Activated T-helper 2 cell treated with anti-CD3 and anti-CD28 coated beads, Interferon-gamma antibody, Interleukin-2, Interleukin-4, amounts not matched to agents 10 μg/mL and 5 μg/mL and 100 μg/mL, durations not matched to agents 14 hours and 24 hours and 36 hours (primary cell): ENCODE data around the gene RFESD. TPM values are rescaled to one million over a fixed set of nuclear protein-coding genes. Genes with fewer than 3 reads are reported as not detected.
"Not testable (repeated sequence)": the region's sequence is repeated elsewhere in the genome, so short reads cannot be mapped to it uniquely, and the experiment has no call there.

ENCODE experiments used
- DNase-seq: peaks from one replicate; pipeline ENCODE4 v3.0.0; 2021; ENCODE audit warnings: low spot score
- H3K27ac Mint-ChIP-seq: one replicate; pipeline ENCODE4 v1.8.0; 2021; ENCODE audit warnings: mixed read lengths
- H3K27me3 Mint-ChIP-seq: one replicate; pipeline ENCODE4 v1.8.0; 2021; ENCODE audit warnings: low read depth, mixed read lengths
- H3K36me3 Mint-ChIP-seq: one replicate; pipeline ENCODE4 v1.8.0; 2021; ENCODE audit warnings: low read depth, mixed read lengths
- H3K4me1 Mint-ChIP-seq: one replicate; pipeline ENCODE4 v1.8.0; 2021; ENCODE audit warnings: low read depth, mixed read lengths
- H3K4me3 Mint-ChIP-seq: one replicate; pipeline ENCODE4 v1.8.0; 2021; ENCODE audit warnings: low read depth, mild to moderate bottlenecking, moderate library complexity, mixed read lengths
- H3K9me3 Mint-ChIP-seq: one replicate; pipeline ENCODE4 v1.8.0; 2021; ENCODE audit warnings: mixed read lengths
- intact Hi-C: fragments of 100-400 bp; cut with micrococcal nuclease; formaldehyde crosslinking; loops from one replicate; pipeline ENCODE4 v1.15.1; 2023
- total RNA-seq: library from RNA; stranded (reverse); gene quantifications from 2 replicates; pipeline ENCODE4 v1.2.3, GENCODE V29; 2022

RFESD gene
- total RNA-seq, 1 donor from 2014 or later = 2.9 TPM

- peaks cover 18% of the 10 kb centered on the region for H3K9me3 Mint-ChIP-seq
- intact Hi-C loops = loop anchor here (1.0 kb wide), 1 partner anchor 14 kb away; the partner anchor contains the start of gene RFESD
- H3K27me3 Mint-ChIP-seq = peaks cover 6% of the 10 kb centered on the region
- peaks cover 13% of the 10 kb centered on the region for H3K36me3 Mint-ChIP-seq
- DNase-seq = peak; percentile 61
- peaks cover 13% of the 10 kb centered on the region for H3K4me1 Mint-ChIP-seq
- H3K4me3 Mint-ChIP-seq = no peak overlapping the region
- H3K27ac Mint-ChIP-seq = peak overlapping the region; percentile 81
Measured at GRCh38 chr5:95631991-95632675, 14.4 kb upstream of the RFESD start.

GRCh38 chr5:95632942-95633341 is 13.6 kb upstream of the RFESD start:
- intact Hi-C loops = loop anchor here (1.0 kb wide), 1 partner anchor 13 kb away; the partner anchor contains the start of gene RFESD
- not testable (repeated sequence) for H3K4me3 Mint-ChIP-seq, H3K27me3 Mint-ChIP-seq, H3K27ac Mint-ChIP-seq, DNase-seq
- Mint-ChIP-seq H3K9me3 (peaks cover 18% of the 10 kb centered on the region), H3K4me1 (peaks cover 13% of the 10 kb centered on the region), H3K36me3 (peaks cover 13% of the 10 kb centered on the region)

DNA sequence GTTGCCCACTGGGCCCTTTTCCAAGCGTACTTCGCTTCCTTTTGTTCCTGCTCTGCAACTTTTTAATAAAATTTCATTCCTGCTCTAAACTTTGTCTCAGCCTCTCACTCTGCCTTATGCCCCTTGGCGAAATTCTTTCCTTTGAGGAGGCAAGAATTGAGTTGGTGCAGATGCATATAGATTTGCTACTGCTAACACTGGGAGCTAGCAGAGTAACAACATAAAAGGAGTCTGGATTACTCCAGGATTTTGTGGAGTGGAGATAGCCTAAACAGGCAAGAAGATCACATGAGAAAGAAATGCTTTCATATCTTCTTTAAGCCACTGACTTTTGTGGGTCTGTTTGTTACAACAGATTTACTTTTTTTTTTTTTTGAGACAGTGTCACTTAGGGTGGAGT is 12.9 kb upstream of the RFESD start:
- Mint-ChIP-seq H3K27ac (no peak overlapping the region), H3K9me3 (peaks cover 18% of the 10 kb centered on the region), H3K27me3 (peaks cover 9% of the 10 kb centered on the region), H3K4me1 (peaks cover 16% of the 10 kb centered on the region), H3K4me3 (no peak overlapping the region), H3K36me3 (peaks cover 13% of the 10 kb centered on the region)
- no peak for DNase-seq
- intact Hi-C loops = no loop called here

DNA sequence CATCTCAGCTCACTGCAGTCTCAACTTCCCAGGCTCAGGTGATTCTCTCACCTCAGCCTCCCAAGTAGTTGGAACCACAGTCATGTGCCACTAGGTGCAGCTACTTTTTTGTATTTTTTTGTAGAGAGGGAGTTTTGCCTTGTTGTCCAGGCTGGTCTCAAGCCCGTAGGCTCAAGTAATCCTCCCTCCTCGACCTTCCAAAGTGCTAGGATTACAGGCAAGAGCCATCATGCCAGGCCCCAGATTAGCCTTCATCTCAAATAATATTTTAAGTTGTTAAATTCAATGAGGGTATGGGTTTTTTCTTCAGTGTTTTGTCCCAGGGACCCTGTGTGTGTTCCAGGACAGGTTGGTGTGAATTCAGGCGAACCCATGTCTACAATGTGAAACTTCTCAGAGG is 12.5 kb upstream of the RFESD start:
- Mint-ChIP-seq H3K4me3 (no peak overlapping the region), H3K4me1 (peaks cover 17% of the 10 kb centered on the region), H3K36me3 (peaks cover 13% of the 10 kb centered on the region), H3K27me3 (peaks cover 10% of the 10 kb centered on the region), H3K27ac (no peak overlapping the region), H3K9me3 (peaks cover 18% of the 10 kb centered on the region)
- intact Hi-C loops = no loop called here
- DNase-seq = no peak

DNA sequence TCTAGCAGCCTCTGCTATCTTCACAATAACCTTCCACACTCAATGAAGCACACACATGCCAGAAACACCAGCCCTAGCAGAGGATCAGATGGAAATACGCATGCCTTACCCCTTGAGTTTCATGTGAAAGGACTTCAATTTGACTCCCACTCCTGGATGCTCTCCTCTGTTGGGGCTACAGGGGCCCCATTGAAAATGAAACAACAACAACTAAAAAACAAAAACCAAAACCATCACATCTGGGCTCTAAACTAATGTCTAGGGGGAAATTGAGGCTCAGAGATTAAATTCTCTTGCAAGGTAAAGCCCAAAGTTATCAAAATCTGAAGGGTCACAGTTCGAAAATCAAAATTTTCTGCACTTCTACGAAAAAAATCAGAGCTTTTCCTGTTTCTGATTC is 7.9 kb upstream of the RFESD start:
- no peak overlapping the region for H3K4me3 Mint-ChIP-seq

DNA sequence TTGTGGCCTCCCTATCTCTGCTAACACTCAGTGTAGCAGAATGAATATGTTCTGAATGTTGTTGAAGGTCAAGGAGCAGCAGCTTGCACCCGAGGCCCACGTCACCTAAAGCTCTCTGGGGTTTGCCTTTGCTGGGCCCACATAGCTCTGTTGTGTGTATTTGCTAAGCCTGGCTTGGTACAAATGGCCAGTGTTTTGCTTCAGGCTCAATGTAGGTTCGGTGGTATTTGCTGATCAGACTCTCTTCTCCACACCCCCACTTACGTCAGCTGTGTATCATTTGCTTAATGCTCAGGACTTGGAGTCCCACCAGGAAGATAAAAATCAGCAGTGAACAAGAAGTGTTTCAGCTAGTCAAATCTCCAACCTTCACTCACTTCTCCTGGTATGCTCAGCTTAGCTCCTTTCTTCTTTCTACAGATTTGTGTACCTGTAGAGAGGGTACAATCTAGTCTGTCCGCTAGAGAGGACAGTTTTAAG is 4.8 kb upstream of the RFESD start:
- Mint-ChIP-seq H3K4me1 (peaks cover 22% of the 10 kb centered on the region), H3K27me3 (peaks cover 8% of the 10 kb centered on the region), H3K4me3 (no peak overlapping the region), H3K27ac (no peak overlapping the region), H3K36me3 (no peaks in the 10 kb centered on the region), H3K9me3 (no peaks in the 10 kb centered on the region)
- intact Hi-C loops = loop anchor here (10.0 kb wide), 2 partner anchors 323 to 423 kb away; partner anchors contain the start of gene ELL2
- no peak for DNase-seq

More for the DNA sequence above, 7.9 kb upstream of the RFESD start:
- H3K36me3 Mint-ChIP-seq = no peaks in the 10 kb centered on the region
- DNase-seq = no peak
- H3K9me3 Mint-ChIP-seq = no peaks in the 10 kb centered on the region
- H3K4me1 Mint-ChIP-seq = peaks cover 4% of the 10 kb centered on the region
- intact Hi-C loops = no loop called here
- H3K27me3 Mint-ChIP-seq = peaks cover 14% of the 10 kb centered on the region
- no peak overlapping the region for H3K27ac Mint-ChIP-seq

DNA sequence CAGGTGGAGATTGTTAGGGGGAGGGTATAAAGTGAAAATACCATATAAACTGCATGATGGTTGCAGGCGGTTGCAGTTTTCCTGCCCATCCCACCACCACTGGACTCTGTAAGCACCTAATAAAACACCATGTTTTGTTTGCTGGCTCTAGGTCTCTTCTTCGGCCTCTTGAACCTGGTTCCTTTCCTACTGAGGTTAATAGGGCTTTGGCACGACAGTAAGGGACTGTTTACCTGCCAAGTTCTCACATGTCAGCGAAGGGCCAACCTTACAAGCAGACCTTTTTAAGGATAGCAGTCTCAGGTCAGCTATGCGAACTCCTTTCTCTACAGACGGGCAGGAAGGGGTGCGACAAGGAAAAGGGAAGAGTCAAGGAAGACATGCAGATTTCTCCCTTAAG is 3.4 kb upstream of the RFESD start:
- H3K27me3 Mint-ChIP-seq = peaks cover 8% of the 10 kb centered on the region
- H3K4me1 Mint-ChIP-seq = peaks cover 29% of the 10 kb centered on the region
- H3K36me3 Mint-ChIP-seq = no peaks in the 10 kb centered on the region
- no peaks in the 10 kb centered on the region for H3K9me3 Mint-ChIP-seq
- DNase-seq = no peak
- intact Hi-C loops = loop anchor here (10.0 kb wide), 2 partner anchors 322 to 422 kb away; partner anchors contain the start of gene ELL2
- no peak overlapping the region for H3K4me3 Mint-ChIP-seq
- H3K27ac Mint-ChIP-seq = no peak overlapping the region

- no peaks in the 10 kb centered on the region for H3K36me3 Mint-ChIP-seq
- DNase-seq = peak; percentile 33
- intact Hi-C loops = loop anchor here (1.0 to 10.0 kb wide), 8 partner anchors 22 to 1018 kb away; partner anchors contain the start of genes CAST, ELL2 and GLRX
- H3K27ac Mint-ChIP-seq = peak overlapping the region; percentile 6
- no peaks in the 10 kb centered on the region for H3K9me3 Mint-ChIP-seq
- H3K4me3 Mint-ChIP-seq = no peak overlapping the region
- peaks cover 29% of the 10 kb centered on the region for H3K4me1 Mint-ChIP-seq
- H3K27me3 Mint-ChIP-seq = peaks cover 3% of the 10 kb centered on the region
Measured at GRCh38 chr5:95644351-95645042, 2.1 kb upstream of the RFESD start.

GRCh38 chr5:95646226-95646568 is 380 bp upstream of the RFESD start:
- Mint-ChIP-seq H3K4me1 (peaks cover 30% of the 10 kb centered on the region), H3K4me3 (peak overlapping the region; percentile 71), H3K27ac (peak overlapping the region; percentile 76)
- H3K36me3 Mint-ChIP-seq, H3K27me3 Mint-ChIP-seq, DNase-seq, H3K9me3 Mint-ChIP-seq: not testable (repeated sequence)
- intact Hi-C loops = loop anchor here (1.0 to 10.0 kb wide), 6 partner anchors 14 to 1016 kb away; partner anchors contain the start of genes ARSK, CAST, ELL2 and GLRX

DNA sequence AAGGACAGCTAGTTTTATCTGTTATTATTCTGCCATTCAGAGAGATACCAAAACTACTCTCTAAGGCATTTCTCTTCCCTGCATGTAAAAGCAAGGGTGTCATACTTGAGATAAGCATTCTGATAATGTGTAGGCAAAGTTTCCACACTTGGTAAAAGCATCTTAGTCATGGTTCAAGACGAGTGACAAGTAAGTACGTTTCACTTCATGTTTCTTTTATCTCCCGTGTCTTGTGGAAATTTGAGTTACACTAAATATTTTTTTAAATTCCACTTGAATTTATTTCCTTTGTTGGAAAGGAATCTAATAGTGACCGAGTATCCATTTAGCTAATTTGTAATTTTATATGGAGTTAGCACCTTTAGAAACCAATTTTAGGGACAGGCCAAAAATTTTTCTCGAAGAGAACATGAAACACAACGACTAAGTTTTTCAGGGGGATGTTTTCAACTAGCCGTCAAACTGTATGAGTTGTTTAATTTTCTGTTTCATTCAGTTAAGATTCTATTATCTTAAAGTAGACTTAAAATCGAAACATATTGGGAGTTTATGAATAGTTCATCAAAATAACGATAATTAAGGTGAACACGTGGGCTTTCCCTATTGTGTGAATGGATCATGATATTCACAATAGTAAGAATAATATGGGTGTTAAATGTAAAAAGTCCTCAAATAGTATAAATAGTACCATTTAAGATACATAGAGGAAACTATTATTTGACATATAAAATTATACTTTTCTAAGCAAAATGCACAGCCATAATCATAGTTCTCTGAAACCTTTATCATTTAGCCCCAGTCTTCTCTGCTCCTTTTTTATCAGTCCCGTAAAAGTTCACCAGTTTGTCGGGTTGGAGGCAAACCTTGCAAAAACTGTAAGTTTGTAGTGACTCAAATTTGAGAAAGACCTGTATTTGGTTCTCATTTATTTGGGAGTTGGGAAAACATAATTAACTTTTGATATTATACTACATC is 1.6 kb downstream of the RFESD start:
- Mint-ChIP-seq H3K4me1 (peaks cover 30% of the 10 kb centered on the region), H3K4me3 (peak overlapping the region; percentile 40), H3K27ac (peak overlapping the region; percentile 62), H3K27me3 (no peaks in the 10 kb centered on the region), H3K36me3 (peaks cover 11% of the 10 kb centered on the region), H3K9me3 (no peaks in the 10 kb centered on the region)
- intact Hi-C loops = loop anchor here (1.0 to 10.0 kb wide), 7 partner anchors 57 to 1014 kb away; partner anchors contain the start of genes CAST, ELL2 and GLRX
- no peak for DNase-seq

DNA sequence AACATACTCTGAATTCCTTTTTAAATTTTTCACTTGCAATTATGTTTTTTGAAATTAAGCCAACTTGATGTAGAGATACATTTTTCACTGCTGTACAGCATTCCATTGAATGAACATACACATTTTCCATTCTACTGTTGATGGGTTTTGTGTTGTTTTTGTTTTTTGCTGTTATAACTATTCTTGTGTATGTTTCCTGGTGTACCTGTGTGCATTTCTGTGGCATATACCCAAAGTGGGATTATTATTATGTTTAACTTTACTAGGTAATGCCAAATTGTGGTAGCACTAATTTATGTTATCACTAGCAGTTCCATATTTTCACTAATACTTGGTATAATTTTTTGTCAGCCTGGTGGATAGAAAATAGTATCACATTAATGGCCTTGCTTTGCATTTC is 2.7 kb downstream of the RFESD start:
- intact Hi-C loops = loop anchor here (5.0 to 10.0 kb wide), 4 partner anchors 173 to 1013 kb away; partner anchors contain the start of genes CAST, ELL2 and GLRX
- Mint-ChIP-seq H3K4me1 (peaks cover 26% of the 10 kb centered on the region), H3K4me3 (no peak overlapping the region), H3K9me3 (no peaks in the 10 kb centered on the region), H3K36me3 (peaks cover 11% of the 10 kb centered on the region), H3K27ac (no peak overlapping the region), H3K27me3 (no peaks in the 10 kb centered on the region)
- no peak for DNase-seq
